GM12891 (cell line): ENCODE measurements around the gene PPP2R1B.
"Not testable (repeated sequence)": the region's sequence is repeated elsewhere in the genome, so short reads cannot be mapped to it uniquely, and the experiment has no call there.

Experiments
- POLR2A ChIP-seq: IDR thresholded peaks from 2 replicates; pipeline ENCODE4 v1.6.1; 2011; ENCODE audit warnings: low read depth, low read length, control low read depth
- POLR2AphosphoS5 ChIP-seq: IDR thresholded peaks from 2 replicates; pipeline ENCODE4 v1.6.1; 2011; ENCODE audit warnings: low read depth, low read length, control low read depth
- POU2F2 ChIP-seq: IDR thresholded peaks from 2 replicates; pipeline ENCODE4 v1.6.1; 2011; ENCODE audit warnings: low read depth, mild to moderate bottlenecking, control low read depth, low read length, moderate library complexity
- SPI1 ChIP-seq: IDR thresholded peaks from 2 replicates; pipeline ENCODE4 v1.6.1; 2011; ENCODE audit warnings: low read depth, low read length, control low read depth
- TAF1 ChIP-seq: IDR thresholded peaks from 2 replicates; pipeline ENCODE4 v1.6.1; 2011; ENCODE audit warnings: low read depth, low read length, control low read depth

GRCh38 chr11:111784311-111784710 is 18.1 kb upstream of the PPP2R1B start:
- not testable (repeated sequence) for TF ChIP-seq POLR2AphosphoS5, POLR2A, TAF1, POU2F2, SPI1
